Embryonic facial prominence (tissue), 1 donor: Measurements from ENCODE around the gene TEX2.
"Not testable (repeated sequence)": the region's sequence is repeated elsewhere in the genome, so short reads cannot be mapped to it uniquely, and the experiment has no call there.

Experiments
- DNase-seq: peaks from one replicate; pipeline ENCODE4 v3.0.0-alpha.2; 2016; ENCODE audit errors: extremely low spot score

TEX2 gene

GRCh38 chr17:64240261-64240740 lies 22.8 kb downstream of the TEX2 start:
- DNase-seq, result no peak

GRCh38 chr17:64238449-64238848 lies 24.6 kb downstream of the TEX2 start:
- DNase-seq, result not testable (repeated sequence)

GRCh38 chr17:64236827-64237403 lies 26.1 kb downstream of the TEX2 start:
- DNase-seq, result no peak

GRCh38 chr17:64234961-64235360 lies 28.1 kb downstream of the TEX2 start:
- DNase-seq, result no peak

GRCh38 chr17:64232466-64233262 lies 30.4 kb downstream of the TEX2 start:
- DNase-seq, result no peak

GRCh38 chr17:64231567-64232141 lies 31.4 kb downstream of the TEX2 start:
- no peak for DNase-seq

- no peak for DNase-seq
Observed at GRCh38 chr17:64230791-64231408, 32.2 kb downstream of the TEX2 start.

GRCh38 chr17:64229815-64230728 lies 33.0 kb downstream of the TEX2 start:
- DNase-seq, result no peak

- DNase-seq, result no peak
Observed at GRCh38 chr17:64226132-64226531, 36.9 kb downstream of the TEX2 start.

GRCh38 chr17:64225410-64225809 lies 37.6 kb downstream of the TEX2 start:
- DNase-seq, result no peak

- DNase-seq, result no peak
Observed at GRCh38 chr17:64223931-64224629, 39.0 kb downstream of the TEX2 start.

GRCh38 chr17:64223283-64223682 lies 39.8 kb downstream of the TEX2 start:
- DNase-seq, result no peak

- DNase-seq, result no peak
Observed at GRCh38 chr17:64221679-64222078, 41.4 kb downstream of the TEX2 start.

GRCh38 chr17:64220604-64221003 lies 42.5 kb downstream of the TEX2 start:
- not testable (repeated sequence) for DNase-seq

GRCh38 chr17:64219571-64219970 lies 43.5 kb downstream of the TEX2 start:
- no peak for DNase-seq

- no peak for DNase-seq
Observed at GRCh38 chr17:64218066-64218465, 45.0 kb downstream of the TEX2 start.

- no peak for DNase-seq
Observed at GRCh38 chr17:64217249-64217691, 45.8 kb downstream of the TEX2 start.

- no peak for DNase-seq
Observed at GRCh38 chr17:64216338-64217248, 46.5 kb downstream of the TEX2 start.

GRCh38 chr17:64216000-64216337 lies 47.1 kb downstream of the TEX2 start:
- no peak for DNase-seq

- no peak for DNase-seq
Observed at GRCh38 chr17:64214950-64215349, 48.1 kb downstream of the TEX2 start.
